B cell (primary cell): ENCODE measurements around the gene PLA2G2E. TPM values are rescaled to one million over a fixed set of nuclear protein-coding genes. Genes with fewer than 3 reads are reported as not detected.

Source experiments
- ATAC-seq: fragments of 200-7000 bp; cut with Tn5 transposase; one replicate; pipeline ENCODE4 v1.10.0; 2021; ENCODE audit warnings: low read depth, mild to moderate bottlenecking, moderate number of reproducible peaks, moderate library complexity
- CTCF ChIA-PET: fragments of 350-600 bp; sonication (Branson Sonifier 250); formaldehyde crosslinking; loops from one replicate; lab custom pipeline; 2021; ENCODE audit warnings: antibody characterized with exemption, inconsistent platforms; lab: Charles Lee
- POLR2A ChIA-PET: fragments of 350-600 bp; sonication (Branson Sonifier 250); formaldehyde crosslinking; loops from one replicate; lab custom pipeline; 2021; ENCODE audit warnings: antibody characterized with exemption; lab: Charles Lee
- DNase-seq: peaks from one replicate; pipeline ENCODE4 v3.0.0; 2013
- H2AFZ ChIP-seq: 2 replicates; pipeline ENCODE4 v1.6.1; 2012; ENCODE audit warnings: mild to moderate bottlenecking, low read depth, low read length; ENCODE audit not compliant: insufficient read depth, poor library complexity, severe bottlenecking
- H3K27ac ChIP-seq, 2 donors: 1 replicate in 1 of 2; 2 replicates in 1 of 2; pipeline ENCODE4 v1.5.1; 2012 to 2013; ENCODE audit warnings: low read length in 2 of 2, mild to moderate bottlenecking in 2 of 2, moderate library complexity in 1 of 2
- H3K27me3 ChIP-seq, 4 experiments: fragments of 200-600 bp in 1 of 4; sonication (generic) in 1 of 4; replicated peaks in 1 of 4; 1 replicate in 2 of 4; 2 replicates in 2 of 4; pipeline versions ENCODE4 v1.6.1 to v1.7.0; 2013 to 2016; ENCODE audit warnings: low read length in 3 of 4, mild to moderate bottlenecking in 2 of 4, mixed read lengths in 1 of 4, moderate library complexity in 1 of 4; ENCODE audit not compliant: insufficient read depth in 4 of 4, control insufficient read depth in 3 of 4; ENCODE audit errors: control extremely low read depth in 1 of 4
- H3K36me3 ChIP-seq, 2 experiments: replicated peaks in 1 of 2; 1 replicate in 1 of 2; 2 replicates in 1 of 2; pipeline versions ENCODE4 v1.6.1 to v1.7.1; 2013; ENCODE audit warnings: low read length in 1 of 2; ENCODE audit not compliant: insufficient read depth in 2 of 2, control insufficient read depth in 1 of 2; ENCODE audit errors: control extremely low read depth in 1 of 2, extremely low read depth in 1 of 2
- H3K4me1 ChIP-seq, 2 donors: fragments of 200-600 bp in 1 of 2; sonication (generic) in 1 of 2; 1 replicate in 1 of 2; 2 replicates in 1 of 2; pipeline versions ENCODE4 v1.5.1 to v1.6.1; 2013 to 2017; ENCODE audit warnings: low read length in 2 of 2; ENCODE audit not compliant: control insufficient read depth in 2 of 2, insufficient read depth in 2 of 2
- H3K4me2 ChIP-seq: replicated peaks from 2 replicates; pipeline ENCODE3; 2012; ENCODE audit warnings: mild to moderate bottlenecking, low read depth, low read length; ENCODE audit not compliant: poor library complexity, severe bottlenecking
- H3K4me3 ChIP-seq, 5 experiments: fragments of 200-600 bp in 1 of 5; sonication (generic) in 1 of 5; 1 replicate in 3 of 5; 2 replicates in 2 of 5; pipeline versions ENCODE4 v1.5.1 to v1.7.0; 2011 to 2016; ENCODE audit warnings: low read length in 4 of 5, mild to moderate bottlenecking in 4 of 5, low read depth in 2 of 5, control low read depth in 1 of 5, moderate library complexity in 1 of 5; ENCODE audit not compliant: insufficient read depth in 1 of 5; ENCODE audit errors: control extremely low read depth in 1 of 5, extremely low read depth in 1 of 5
- H3K79me2 ChIP-seq: fragments of 200-600 bp; sonication (generic); one replicate; pipeline ENCODE4 v1.6.0; 2016; ENCODE audit warnings: low read length; ENCODE audit not compliant: control insufficient read depth, insufficient read depth
- H3K9ac ChIP-seq: fragments of 200-600 bp; sonication (generic); 2 replicates; pipeline ENCODE4 v1.6.1; 2017; ENCODE audit warnings: mild to moderate bottlenecking, low read length, moderate library complexity
- H3K9me3 ChIP-seq, 3 donors: one replicate each; pipeline versions ENCODE4 v1.6.1 to v1.7.1; 2013; ENCODE audit warnings: low read length in 2 of 3; ENCODE audit not compliant: control insufficient read depth in 2 of 3, insufficient read depth in 1 of 3; ENCODE audit errors: control extremely low read depth in 1 of 3
- H4K20me1 ChIP-seq: 2 replicates; pipeline ENCODE4 v1.6.0; 2012; ENCODE audit warnings: mild to moderate bottlenecking, low read length; ENCODE audit not compliant: insufficient read depth, control insufficient read depth, poor library complexity, severe bottlenecking
- H3K27ac Mint-ChIP-seq: one replicate; pipeline ENCODE4 v1.8.0; 2021; ENCODE audit warnings: mixed read lengths
- H3K27me3 Mint-ChIP-seq: one replicate; pipeline ENCODE4 v1.8.0; 2021; ENCODE audit warnings: mixed read lengths
- H3K4me1 Mint-ChIP-seq: one replicate; pipeline ENCODE4 v1.8.0; 2021; ENCODE audit warnings: mixed read lengths
- H3K4me3 Mint-ChIP-seq: one replicate; pipeline ENCODE4 v1.8.0; 2021; ENCODE audit warnings: mixed read lengths
- H3K9me3 Mint-ChIP-seq: one replicate; pipeline ENCODE4 v1.8.0; 2022; ENCODE audit warnings: mixed read lengths; ENCODE audit not compliant: insufficient read depth
- CTCF ChIP-seq: fragments of 200-600 bp; IDR thresholded peaks from one replicate; pipeline ENCODE4 v1.8.0; 2022; ENCODE audit warnings: antibody characterized with exemption, mild to moderate bottlenecking
- EZH2 ChIP-seq: IDR thresholded peaks from 2 replicates; pipeline ENCODE4 v1.6.1; 2012; ENCODE audit warnings: borderline replicate concordance, low read depth, mild to moderate bottlenecking, moderate library complexity, low read length; ENCODE audit not compliant: insufficient read depth, poor library complexity, severe bottlenecking
- WGBS: methylation state at CpG from one replicate; pipeline ENCODE4 v1.1.5; 2013; ENCODE audit warnings: missing lambda C conversion rate; ENCODE audit not compliant: insufficient coverage; 5-methylcytosine and 5-hydroxymethylcytosine counted together
- intact Hi-C: fragments of 100-400 bp; cut with micrococcal nuclease; formaldehyde crosslinking; loops from one replicate; pipeline ENCODE4 v1.10.0; 2022
- polyA plus RNA-seq: library from polyadenylated mRNA; depleted of rRNA; stranded (reverse); fragments of >200 nt; gene quantifications from 2 replicates; pipeline ENCODE4 v1.2.3, GENCODE V29; 2012
- total RNA-seq, 2 donors: library from RNA; stranded (reverse); fragments of 120-200 nt in 1 of 2; gene quantifications; 1 replicate in 1 of 2; 2 replicates in 1 of 2; pipeline versions ENCODE4 v1.2.3 to v1.2.4, GENCODE V29; 2013 to 2022

The PLA2G2E gene
- total and polyA plus RNA-seq, 2 donors (not counting 1 experiment from before 2014, with no cell fraction given) = not detected

DNA sequence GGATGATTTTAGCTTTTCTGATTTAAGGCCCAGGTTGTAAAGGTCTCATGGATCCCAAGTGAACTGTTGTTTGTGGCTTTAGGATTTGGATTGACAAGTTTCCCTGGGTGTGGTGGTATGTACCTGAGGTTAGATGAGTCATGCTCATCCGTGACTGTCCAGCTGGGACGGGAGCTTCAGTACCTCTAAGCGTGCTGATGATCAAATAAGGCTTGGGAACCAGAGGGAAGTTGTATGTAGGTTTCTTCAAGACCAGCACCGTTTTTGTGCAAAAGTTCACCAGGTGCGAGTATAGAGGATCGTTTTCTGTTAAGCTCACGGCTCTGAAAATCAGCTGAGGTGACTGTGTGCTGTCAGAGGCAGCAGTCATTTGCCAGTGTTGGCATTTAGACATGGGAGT, 19.8 kb downstream of the PLA2G2E start:
- Histone ChIP-seq H3K9ac (no peak overlapping the region), H3K36me3 (peaks cover 11 to 63% of the 10 kb centered on the region in 2 experiments), H3K4me2 (no peak overlapping the region), H2AFZ (no peak overlapping the region), H3K9me3 (peaks cover 0 to 3% (median 0%) of the 10 kb centered on the region in 3 donors), H3K27me3 (no peaks in the 10 kb centered on the region), H4K20me1 (no peaks in the 10 kb centered on the region), H3K4me3 (no peak overlapping the region), H3K79me2 (no peaks in the 10 kb centered on the region), H3K27ac (no peak overlapping the region), H3K4me1 (no peaks in the 10 kb centered on the region)
- ChIA-PET CTCF (interaction anchor here (0.8 kb wide), 1 partner anchor 9 kb away, joined by 4 read pairs; no protein-coding TSS in a partner anchor), POLR2A (no interaction called here)
- Mint-ChIP-seq H3K9me3 (peaks cover 2% of the 10 kb centered on the region), H3K27me3 (no peaks in the 10 kb centered on the region), H3K4me3 (no peak overlapping the region), H3K4me1 (no peaks in the 10 kb centered on the region), H3K27ac (no peak overlapping the region)
- DNase-seq (no peak), ATAC-seq (no peak)
- intact Hi-C loops = no loop called here
- WGBS = 100% methylated on average over 7 of the region's 7 CpGs
- TF ChIP-seq CTCF (no peak), EZH2 (no peak)

DNA sequence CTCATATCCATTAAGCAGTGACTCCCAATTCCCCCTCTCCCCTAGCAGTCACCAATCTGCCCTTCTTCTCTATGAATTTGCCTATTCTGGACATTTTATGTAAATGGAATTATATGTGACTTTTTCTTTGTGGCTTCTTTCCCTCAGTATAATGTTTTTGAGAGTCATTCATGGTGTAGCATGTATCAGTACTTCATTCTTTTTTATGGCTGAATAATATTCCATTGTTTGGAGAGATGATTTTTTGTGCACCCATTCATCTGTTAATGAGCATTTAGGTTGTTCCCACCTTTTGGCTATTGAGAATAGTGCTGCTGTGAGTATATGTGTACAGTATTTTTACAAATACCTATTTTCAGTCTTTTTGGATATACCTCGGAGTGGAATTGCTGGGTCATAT, 21.8 kb downstream of the PLA2G2E start:
- Mint-ChIP-seq H3K4me3 (no peak overlapping the region), H3K27me3 (no peaks in the 10 kb centered on the region), H3K4me1 (no peaks in the 10 kb centered on the region), H3K27ac (no peak overlapping the region), H3K9me3 (peaks cover 2% of the 10 kb centered on the region)
- DNase-seq (no peak), ATAC-seq (no peak)
- Histone ChIP-seq H3K4me1 (no peaks in the 10 kb centered on the region), H3K36me3 (peaks cover 10 to 49% of the 10 kb centered on the region in 2 experiments), H3K27me3 (no peaks in the 10 kb centered on the region), H3K79me2 (no peaks in the 10 kb centered on the region), H3K27ac (no peak overlapping the region), H3K4me2 (no peak overlapping the region), H3K9me3 (peaks cover 0 to 3% (median 0%) of the 10 kb centered on the region in 3 donors), H3K4me3 (no peak overlapping the region), H3K9ac (no peak overlapping the region), H4K20me1 (no peaks in the 10 kb centered on the region), H2AFZ (no peak overlapping the region)
- intact Hi-C loops = no loop called here
- POLR2A ChIA-PET = no interaction called here
- TF ChIP-seq EZH2 = no peak
- no peak for TF ChIP-seq CTCF
- WGBS = no CpG with 5 or more reads among the region's 1 CpG
- CTCF ChIA-PET = no interaction called here
